GM18507 (cell line): ENCODE results near the gene LYRM7.
"Not testable (repeated sequence)": the region's sequence is repeated elsewhere in the genome, so short reads cannot be mapped to it uniquely, and the experiment has no call there.

ENCODE experiments used
- DNase-seq: peaks from one replicate; pipeline ENCODE4 v3.0.0; 2011; ENCODE audit warnings: low read depth; ENCODE audit not compliant: insufficient read length; ENCODE audit errors: extremely low spot score
- FAIRE-seq: peaks from 2 replicates; lab custom pipeline; 2011; peaks lifted over from hg19 to GRCh38; lab: Jason Lieb, UNC

The LYRM7 gene

GRCh38 chr5:131170540-131171275, at the start of gene LYRM7:
Gene LYRM7, plus strand, starts transcription at chr5:131170944. Its CDS starts 77 bp downstream, at chr5:131171021.
- peak; percentile 79 for DNase-seq
- peak; percentile 100 for FAIRE-seq

GRCh38 chr5:131127244-131127643, 43.5 kb upstream of the LYRM7 start:
- not testable (repeated sequence) for DNase-seq, FAIRE-seq

- FAIRE-seq (no peak), DNase-seq (no peak)
Measured at GRCh38 chr5:131129306-131129705, 41.4 kb upstream of the LYRM7 start.

DNA sequence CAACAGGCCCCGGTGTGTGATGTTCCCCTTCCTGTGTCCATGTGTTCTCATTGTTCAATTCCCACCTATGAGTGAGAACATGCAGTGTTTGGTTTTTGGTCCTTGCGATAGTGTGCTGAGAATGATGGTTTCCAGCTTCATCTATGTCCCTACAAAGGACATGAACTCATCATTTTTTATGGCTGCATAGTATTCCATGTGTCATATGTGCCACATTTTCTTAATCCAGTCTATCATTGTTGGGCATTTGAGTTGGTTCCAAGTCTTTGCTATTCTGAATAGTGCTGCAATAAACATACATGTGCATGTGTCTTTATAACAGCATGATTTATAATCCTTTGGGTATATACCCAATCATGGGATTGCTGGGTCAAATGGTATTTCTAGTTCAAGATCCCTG, 37.7 kb upstream of the LYRM7 start:
- DNase-seq, FAIRE-seq: not testable (repeated sequence)

DNA sequence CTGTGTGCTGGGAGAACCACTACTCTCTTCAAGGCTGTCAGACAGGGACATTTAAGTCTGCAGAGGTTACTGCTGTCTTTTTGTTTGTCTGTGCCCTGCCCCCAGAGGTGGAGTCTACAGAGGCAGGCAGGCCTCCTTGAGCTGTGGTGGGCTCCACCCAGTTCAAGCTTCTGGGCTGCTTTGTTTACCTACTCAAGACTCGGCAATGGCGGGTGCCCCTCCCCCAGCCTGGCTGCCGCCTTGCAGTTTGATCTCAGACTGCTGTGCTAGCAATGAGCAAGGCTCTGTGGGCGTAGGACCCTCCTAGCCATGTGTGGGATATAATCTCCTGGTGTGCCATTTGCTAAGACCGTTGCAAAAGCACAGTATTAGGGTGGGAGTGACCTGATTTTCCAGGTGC, 32.3 kb upstream of the LYRM7 start:
- not testable (repeated sequence) for DNase-seq, FAIRE-seq

- FAIRE-seq (no peak), DNase-seq (no peak)
Measured at GRCh38 chr5:131139321-131139720, 31.4 kb upstream of the LYRM7 start.

GRCh38 chr5:131142970-131143617, 27.6 kb upstream of the LYRM7 start:
- no peak for FAIRE-seq
- DNase-seq = no peak

- no peak for FAIRE-seq
- no peak for DNase-seq
Measured at GRCh38 chr5:131147258-131147657, 23.5 kb upstream of the LYRM7 start.

GRCh38 chr5:131148835-131149234, 21.9 kb upstream of the LYRM7 start:
- no peak for FAIRE-seq
- no peak for DNase-seq

DNA sequence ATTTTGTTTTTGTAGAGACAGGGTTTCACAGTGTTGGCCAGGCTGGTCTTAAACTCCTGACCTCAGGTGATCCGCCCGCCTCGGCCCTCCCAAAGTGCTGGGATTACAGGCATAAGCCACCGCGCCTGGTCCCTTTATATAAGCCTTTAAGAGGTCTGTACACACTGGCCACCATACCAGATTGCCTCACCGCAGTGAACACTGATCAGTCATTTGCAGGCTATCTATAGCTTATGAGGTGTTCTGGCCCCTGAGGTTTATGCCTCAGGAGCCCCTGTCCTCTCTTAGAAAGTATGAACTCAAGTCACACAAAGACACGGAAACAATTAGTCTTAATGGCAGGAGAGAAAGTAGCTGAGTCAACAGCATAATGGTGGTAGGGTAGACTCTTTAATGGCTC, 20.3 kb upstream of the LYRM7 start:
- DNase-seq (no peak), FAIRE-seq (no peak)

DNA sequence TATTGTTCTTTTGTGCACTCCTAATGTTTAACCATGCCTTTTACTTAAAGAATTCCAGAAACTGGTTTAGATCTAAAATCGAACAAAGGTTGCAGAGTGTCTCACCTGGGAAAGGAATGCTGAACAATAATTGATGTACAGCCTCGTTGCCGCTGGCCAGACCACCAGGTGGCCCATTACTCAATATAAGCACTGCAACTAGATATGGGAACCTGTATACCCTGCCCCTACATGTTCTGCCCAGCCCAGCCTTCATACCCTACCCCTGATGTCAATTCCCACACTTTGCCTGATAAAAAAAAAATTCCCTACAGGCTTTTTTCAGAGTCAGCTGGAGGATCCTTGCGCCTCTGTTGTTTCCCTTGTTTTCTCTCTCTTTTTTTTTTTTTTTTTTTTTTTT, 19.5 kb upstream of the LYRM7 start:
- FAIRE-seq = no peak

GRCh38 chr5:131156385-131156784, 14.4 kb upstream of the LYRM7 start:
- FAIRE-seq (no peak), DNase-seq (no peak)

More for the DNA sequence above, 19.5 kb upstream of the LYRM7 start:
- DNase-seq = no peak

GRCh38 chr5:131156957-131157356, 13.8 kb upstream of the LYRM7 start:
- FAIRE-seq = no peak

GRCh38 chr5:131160134-131160533, 10.6 kb upstream of the LYRM7 start:
- FAIRE-seq (no peak), DNase-seq (no peak)

More at GRCh38 chr5:131156957-131157356, 13.8 kb upstream of the LYRM7 start:
- DNase-seq = no peak

DNA sequence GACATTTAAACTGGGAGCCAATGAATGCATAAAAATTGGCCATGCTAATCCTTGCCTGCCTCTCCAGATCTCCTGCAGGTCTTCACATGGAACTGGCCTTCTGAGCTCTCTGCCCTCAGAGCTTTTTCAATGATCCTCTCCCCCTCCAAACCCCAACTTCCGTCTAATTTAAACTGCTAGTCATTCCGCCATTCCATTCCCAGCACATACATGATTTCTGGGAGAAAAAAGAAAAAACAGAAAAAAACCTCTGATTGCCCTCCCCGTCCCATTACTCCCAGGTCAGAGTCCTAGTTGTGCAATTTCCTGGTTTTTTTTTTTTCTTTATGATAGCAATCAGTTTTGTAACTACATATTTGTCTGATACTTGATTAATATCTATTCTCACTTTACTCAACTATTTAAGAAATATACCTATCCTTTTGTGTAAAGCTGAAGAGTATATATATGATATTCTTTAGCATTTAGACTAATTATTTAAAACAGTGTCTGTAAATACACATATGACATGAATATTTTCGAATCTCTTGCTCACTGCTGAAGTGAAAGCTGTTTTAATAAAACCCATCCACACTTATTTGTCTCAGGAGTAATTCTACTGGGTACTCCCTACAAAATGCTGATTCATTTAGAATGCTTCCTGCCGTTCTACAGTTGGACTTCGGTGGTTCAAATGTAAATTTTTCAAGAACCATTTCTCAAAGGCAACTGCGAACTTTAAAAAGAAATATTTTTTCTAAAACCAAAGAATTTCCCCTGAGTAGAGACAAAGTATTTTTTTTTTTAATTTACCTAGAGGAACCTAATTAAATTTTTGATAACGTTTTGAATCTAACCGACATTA, 7.2 kb upstream of the LYRM7 start:
- peak; percentile 67 for FAIRE-seq
- DNase-seq = no peak

DNA sequence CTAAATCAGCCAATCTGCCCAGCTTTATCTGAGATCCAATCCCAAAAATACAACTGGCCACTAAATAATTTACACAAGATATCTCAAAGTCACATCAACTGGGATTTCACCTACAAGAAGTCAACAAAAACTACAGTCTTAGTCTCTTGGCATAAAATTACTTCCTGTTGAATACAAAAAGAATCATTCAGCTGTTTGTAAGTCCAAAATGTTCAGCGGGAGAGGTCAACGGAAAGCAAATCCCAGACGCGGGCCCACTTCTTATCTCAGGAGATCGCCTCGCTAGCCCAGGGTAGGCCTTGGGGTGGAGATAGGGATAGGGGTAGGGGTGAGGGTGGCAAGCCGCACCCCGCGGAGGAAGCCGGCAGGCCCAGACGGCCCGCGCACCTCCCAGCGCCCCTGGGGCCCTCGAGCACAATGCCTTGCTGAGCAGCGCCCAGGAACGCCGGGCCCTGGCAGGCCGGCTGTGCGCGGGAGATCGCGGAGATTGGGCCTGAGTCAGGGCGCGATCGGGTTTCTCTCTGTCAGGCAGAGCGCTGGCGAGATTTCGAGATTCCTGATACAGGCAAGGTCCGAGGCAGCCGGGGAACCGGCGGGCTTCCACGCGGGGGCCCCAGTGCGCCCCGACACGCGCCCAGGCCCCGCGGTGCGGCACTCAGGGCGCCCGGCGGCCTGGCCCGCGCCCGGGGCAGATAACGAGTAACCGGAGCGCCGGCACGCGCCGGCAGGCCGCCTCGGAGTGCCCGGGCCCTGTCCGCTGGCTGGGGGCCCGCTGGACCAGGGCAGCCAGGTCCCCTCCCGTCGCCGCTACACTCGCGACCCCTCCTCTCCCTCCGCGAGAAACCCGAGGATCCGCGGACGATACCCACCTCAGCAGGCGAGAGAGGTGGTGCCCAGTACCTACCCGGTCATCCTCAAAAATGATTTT, 6.3 kb upstream of the LYRM7 start:
- peak; percentile 56 for DNase-seq
- no peak for FAIRE-seq

DNA sequence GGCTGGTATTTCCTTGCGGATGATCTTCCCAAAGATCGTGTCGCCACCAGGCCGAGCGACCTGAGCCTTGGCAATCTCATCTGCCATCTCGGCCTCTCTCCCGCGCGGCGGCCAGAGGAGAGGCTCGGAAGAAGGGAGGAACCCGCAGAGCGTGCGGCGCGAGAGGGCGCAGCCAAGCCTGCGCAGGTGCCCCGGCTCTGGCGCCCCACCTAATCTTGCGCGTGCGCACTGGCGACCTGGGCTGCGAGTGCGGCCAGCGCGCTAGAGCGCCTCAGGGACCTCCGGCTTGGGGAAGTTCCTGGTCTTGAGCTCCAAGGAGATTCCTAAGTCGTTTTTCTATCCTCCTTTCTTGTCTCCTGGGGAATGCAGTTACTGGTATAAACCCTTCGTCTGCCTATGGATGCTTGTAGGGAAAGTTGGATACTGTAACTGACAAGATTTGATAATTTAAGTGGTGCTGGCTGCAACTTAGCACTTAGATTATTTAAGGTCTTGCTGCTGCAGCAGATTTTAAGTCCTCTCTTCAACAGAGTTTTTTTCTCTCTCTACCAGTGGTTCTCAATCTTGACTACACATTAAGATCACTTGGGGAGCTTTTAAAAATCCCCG, 5.5 kb upstream of the LYRM7 start, which contains the start of gene HINT1:
Gene HINT1, minus strand, starts transcription at position 138 of the 609 bp plus-strand sequence. Its CDS starts 51 bp downstream, at position 87.
- peak; percentile 91 for DNase-seq

DNA sequence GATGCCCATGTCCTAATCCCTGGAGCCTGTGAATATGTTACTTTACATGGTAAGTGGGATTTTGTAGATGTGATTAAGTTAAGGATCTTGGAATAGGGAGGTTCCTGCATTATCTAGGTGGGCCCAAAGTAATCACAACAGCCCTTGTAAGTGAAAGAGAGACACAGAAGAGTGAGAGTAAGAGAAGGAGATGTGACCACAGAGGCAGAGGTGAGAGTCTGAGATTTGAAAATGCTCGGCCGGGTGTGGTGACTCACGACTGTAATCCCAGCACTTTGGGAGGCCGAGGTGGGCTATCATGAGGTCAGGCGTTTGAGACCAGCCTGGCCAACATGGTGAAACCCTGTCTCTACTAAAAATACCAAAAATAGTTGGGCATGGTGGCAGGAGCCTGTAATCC, 3.1 kb upstream of the LYRM7 start:
- FAIRE-seq = no peak

More for the DNA sequence above, 5.5 kb upstream of the LYRM7 start, which contains the start of gene HINT1:
- peak; percentile 95 for FAIRE-seq

More for the DNA sequence above, 3.1 kb upstream of the LYRM7 start:
- DNase-seq = no peak
